BE2C (cell line): ENCODE results near the gene OMA1.
"Not testable (repeated sequence)": the region's sequence is repeated elsewhere in the genome, so short reads cannot be mapped to it uniquely, and the experiment has no call there.

Experiments
- DNase-seq: peaks from one replicate; pipeline ENCODE4 v3.0.0-alpha.2; 2020
- H3K27me3 ChIP-seq: fragments of 250-450 bp; sonication (Bioruptor Pico); 2 replicates; pipeline ENCODE4 v1.5.1; 2020; ENCODE audit warnings: mild to moderate bottlenecking
- H3K36me3 ChIP-seq: fragments of 250-450 bp; sonication (Bioruptor Pico); 2 replicates; pipeline ENCODE4 v1.5.1; 2020; ENCODE audit warnings: mild to moderate bottlenecking
- H3K4me1 ChIP-seq: fragments of 250-450 bp; sonication (Bioruptor Pico); 2 replicates; pipeline ENCODE4 v1.5.1; 2020
- H3K4me3 ChIP-seq: 2 replicates; pipeline ENCODE4 v1.5.1; 2011; ENCODE audit warnings: low read depth, low read length
- H3K9me3 ChIP-seq: fragments of 250-450 bp; sonication (Bioruptor Pico); 2 replicates; pipeline ENCODE4 v1.5.1; 2020
- TF ChIP-seq, protein P1 (sequence below): IDR thresholded peaks from 2 replicates; pipeline ENCODE4 v1.5.1; 2012; ENCODE audit warnings: mild to moderate bottlenecking, low read depth, low read length

The OMA1 gene

DNA sequence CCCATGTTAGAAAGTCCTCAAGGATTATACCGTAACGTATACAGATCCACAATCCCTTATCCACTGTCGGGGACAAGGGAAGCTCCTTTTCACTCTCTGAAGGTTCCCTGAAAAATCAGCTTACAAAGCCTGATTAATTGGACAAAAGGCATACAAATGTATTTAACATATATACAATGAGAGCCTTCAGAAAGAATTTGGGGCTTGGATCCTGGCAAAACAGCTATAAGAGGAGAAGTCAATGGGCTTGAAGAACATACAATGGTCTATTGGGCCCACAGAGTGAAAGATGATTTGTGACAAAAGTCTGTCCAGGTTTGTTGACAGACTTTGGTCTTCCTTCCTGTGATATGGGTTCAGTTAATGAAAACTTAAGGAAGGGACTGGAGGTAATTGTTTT lies 19.8 kb upstream of the OMA1 start:
- Histone ChIP-seq H3K9me3 (no peaks in the 10 kb centered on the region), H3K36me3 (no peaks in the 10 kb centered on the region), H3K27me3 (no peaks in the 10 kb centered on the region), H3K4me1 (no peaks in the 10 kb centered on the region), H3K4me3 (no peak overlapping the region)
- DNase-seq, result no peak
- TF ChIP-seq, protein P1, sequence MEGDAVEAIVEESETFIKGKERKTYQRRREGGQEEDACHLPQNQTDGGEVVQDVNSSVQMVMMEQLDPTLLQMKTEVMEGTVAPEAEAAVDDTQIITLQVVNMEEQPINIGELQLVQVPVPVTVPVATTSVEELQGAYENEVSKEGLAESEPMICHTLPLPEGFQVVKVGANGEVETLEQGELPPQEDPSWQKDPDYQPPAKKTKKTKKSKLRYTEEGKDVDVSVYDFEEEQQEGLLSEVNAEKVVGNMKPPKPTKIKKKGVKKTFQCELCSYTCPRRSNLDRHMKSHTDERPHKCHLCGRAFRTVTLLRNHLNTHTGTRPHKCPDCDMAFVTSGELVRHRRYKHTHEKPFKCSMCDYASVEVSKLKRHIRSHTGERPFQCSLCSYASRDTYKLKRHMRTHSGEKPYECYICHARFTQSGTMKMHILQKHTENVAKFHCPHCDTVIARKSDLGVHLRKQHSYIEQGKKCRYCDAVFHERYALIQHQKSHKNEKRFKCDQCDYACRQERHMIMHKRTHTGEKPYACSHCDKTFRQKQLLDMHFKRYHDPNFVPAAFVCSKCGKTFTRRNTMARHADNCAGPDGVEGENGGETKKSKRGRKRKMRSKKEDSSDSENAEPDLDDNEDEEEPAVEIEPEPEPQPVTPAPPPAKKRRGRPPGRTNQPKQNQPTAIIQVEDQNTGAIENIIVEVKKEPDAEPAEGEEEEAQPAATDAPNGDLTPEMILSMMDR, result no peak

DNA sequence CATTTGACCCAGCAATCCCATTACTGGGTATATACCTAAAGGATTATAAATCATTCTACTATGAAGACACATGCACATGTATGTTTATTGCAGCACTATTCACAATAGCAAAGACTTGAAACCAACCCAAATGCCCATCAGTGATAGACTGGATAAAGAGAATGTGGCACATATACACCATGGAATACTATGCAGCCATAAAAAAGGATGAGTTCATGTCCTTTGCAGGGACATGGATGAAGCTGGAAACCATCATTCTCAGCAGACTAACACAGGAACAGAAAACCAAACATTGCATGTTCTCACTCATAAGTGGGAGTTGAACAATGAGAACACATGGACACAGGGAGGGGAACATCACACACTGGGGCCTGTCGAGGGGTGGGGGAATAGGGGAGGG lies 17.2 kb upstream of the OMA1 start:
- DNase-seq, H3K4me1 ChIP-seq, H3K27me3 ChIP-seq, H3K9me3 ChIP-seq, H3K4me3 ChIP-seq, H3K36me3 ChIP-seq: not testable (repeated sequence)

DNA sequence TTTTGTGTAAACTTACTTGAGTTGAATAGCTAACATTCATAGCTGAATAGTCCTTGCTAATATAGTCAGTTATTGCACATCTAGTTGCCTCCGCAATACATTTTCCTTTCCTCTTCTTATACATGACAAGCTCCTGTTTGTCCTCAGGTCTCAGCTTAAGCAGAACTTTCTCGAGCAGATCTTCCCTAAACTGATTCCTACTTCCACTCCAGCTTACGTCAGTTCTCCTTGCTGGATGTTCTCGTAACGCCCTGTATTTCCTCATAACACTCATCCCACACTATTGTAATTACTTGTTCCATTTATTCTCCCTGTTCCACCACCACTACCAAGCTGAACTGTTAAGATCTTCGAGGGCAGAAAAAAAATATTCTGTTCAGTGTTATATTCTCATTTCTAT lies 15.1 kb upstream of the OMA1 start:
- TF ChIP-seq, protein P1, result no peak
- H3K9me3 ChIP-seq, result no peaks in the 10 kb centered on the region

DNA sequence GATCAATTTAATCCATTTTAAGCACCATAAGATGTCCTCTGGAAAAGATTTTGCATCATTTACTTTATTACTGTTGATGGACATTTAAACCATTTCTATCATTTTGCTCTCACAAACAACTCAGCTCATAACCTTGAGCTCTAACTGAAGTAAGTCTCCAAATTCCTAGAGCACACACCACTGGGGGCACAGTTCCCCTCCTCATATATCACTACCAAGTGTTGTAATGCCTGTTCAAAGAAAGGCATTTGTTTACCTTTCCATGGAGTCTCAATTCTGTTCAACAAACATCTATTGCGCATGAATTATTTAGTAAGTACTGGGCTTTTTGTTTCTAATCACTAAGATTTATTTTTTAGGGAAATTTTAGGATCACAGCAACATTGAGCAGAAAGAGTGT lies 8.9 kb upstream of the OMA1 start:
- Histone ChIP-seq H3K4me1 (no peaks in the 10 kb centered on the region), H3K4me3 (no peak overlapping the region), H3K27me3 (no peaks in the 10 kb centered on the region), H3K36me3 (no peaks in the 10 kb centered on the region), H3K9me3 (no peaks in the 10 kb centered on the region)
- no peak for DNase-seq
- TF ChIP-seq, protein P1, result no peak

More for the DNA sequence above, 15.1 kb upstream of the OMA1 start:
- no peaks in the 10 kb centered on the region for H3K4me1 ChIP-seq
- no peaks in the 10 kb centered on the region for H3K27me3 ChIP-seq
- no peaks in the 10 kb centered on the region for H3K36me3 ChIP-seq
- DNase-seq, result no peak
- H3K4me3 ChIP-seq, result no peak overlapping the region

DNA sequence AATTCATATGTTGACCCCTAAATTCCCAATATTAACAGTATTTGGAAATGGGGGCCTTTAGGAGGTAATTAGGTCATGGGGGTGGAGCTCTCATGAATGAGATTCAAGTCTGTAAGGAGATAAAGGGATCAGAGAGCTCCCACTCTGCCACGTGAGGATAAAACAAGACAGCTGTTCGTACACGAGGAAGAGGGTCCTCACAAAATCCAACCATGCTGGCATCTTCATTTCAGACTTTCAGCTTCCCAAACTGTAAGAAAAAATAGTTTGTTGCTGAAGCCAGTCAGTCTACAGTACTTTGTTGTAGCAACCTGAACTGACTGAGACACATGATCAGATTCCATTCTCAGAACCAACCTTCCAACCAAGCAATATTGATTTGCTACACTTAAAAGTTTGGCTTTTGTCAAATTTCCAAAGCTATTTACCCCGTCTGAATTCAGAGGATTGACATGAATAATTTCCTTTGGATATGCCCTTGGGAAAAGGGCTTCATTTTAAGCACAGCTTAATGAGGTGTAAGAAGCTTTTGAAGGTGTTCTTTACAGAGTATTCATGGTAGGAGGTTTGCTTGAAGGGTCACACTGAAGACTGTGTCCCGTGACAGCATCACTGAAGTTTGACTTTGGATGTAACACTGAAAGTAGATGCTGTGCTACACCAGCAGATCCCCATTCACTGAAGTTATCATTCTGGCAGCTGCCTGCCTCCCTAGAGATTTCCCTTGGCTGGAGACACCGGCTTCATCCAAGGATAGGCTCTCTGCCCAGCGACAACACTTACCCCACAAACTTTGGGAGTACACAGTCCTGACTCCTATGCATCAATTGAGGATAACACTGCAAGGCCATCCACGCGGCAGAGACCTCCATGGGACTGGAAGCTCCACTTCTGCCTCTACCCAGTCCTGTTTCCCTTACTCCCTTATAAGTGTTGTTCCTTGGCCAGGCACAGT lies 4.9 kb upstream of the OMA1 start:
- Histone ChIP-seq H3K4me3 (no peak overlapping the region), H3K27me3 (no peaks in the 10 kb centered on the region), H3K9me3 (no peaks in the 10 kb centered on the region), H3K36me3 (no peaks in the 10 kb centered on the region), H3K4me1 (no peaks in the 10 kb centered on the region)
- TF ChIP-seq, protein P1, result no peak
- DNase-seq, result peak; percentile 4

DNA sequence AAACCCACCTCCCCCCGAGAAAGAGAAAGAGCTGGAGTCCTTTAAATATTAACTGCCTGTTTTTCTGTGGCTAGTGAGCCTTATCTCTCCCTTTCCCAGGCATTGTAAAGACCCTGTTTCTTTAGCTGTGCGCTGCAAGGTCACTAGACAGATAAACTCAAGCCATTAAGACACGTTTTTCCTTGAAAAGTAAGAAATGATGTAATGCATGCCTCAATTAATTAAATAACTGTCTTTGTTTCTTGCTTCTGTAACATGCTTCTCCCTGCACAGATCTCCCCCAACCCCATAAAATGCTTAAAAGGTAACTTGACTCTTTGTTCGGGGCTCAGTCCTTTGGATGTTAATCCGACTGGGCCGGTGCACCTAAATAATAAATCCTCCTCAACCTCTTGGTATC lies 2.8 kb upstream of the OMA1 start:
- DNase-seq, H3K4me1 ChIP-seq, H3K27me3 ChIP-seq, H3K9me3 ChIP-seq, H3K4me3 ChIP-seq, H3K36me3 ChIP-seq: not testable (repeated sequence)

DNA sequence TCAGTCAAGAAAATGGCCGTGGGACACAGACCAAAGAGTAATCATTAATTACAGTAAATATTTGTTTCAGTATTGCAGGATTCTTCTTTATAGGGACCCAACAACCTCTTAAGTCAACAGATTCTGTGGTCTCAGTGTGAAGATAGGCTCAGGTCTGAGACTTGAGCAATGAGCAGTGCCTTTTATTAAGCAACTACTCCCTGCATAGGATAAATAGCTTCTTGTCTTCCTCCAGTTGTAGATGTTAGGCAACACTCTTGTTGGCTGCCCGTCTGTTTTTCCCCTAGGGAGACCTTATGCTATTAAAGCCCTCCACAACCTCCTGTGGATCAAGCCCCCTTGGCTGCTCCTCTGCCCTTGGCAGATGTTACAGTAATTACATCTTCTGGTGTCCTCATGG lies 1.8 kb upstream of the OMA1 start:
- Histone ChIP-seq H3K4me1 (no peaks in the 10 kb centered on the region), H3K4me3 (no peak overlapping the region), H3K36me3 (no peaks in the 10 kb centered on the region), H3K9me3 (no peaks in the 10 kb centered on the region), H3K27me3 (no peaks in the 10 kb centered on the region)
- TF ChIP-seq, protein P1, result no peak
- DNase-seq, result no peak
